GM18870 (cell line): ENCODE measurements around the gene SMG5.
A peak's percentile ranks its signal among the peaks of the same experiment; 100 is the strongest.
"Not testable (repeated sequence)": the region's sequence is repeated elsewhere in the genome, so short reads cannot be mapped to it uniquely, and the experiment has no call there.

Experiments
- ATAC-seq: cut with Tn5 transposase; IDR thresholded peaks from one replicate; pipeline ENCODE4 v1.9.1; 2021; ENCODE audit warnings: moderate library complexity; ENCODE audit not compliant: unreplicated experiment

SMG5 gene

GRCh38 chr1:156216361-156217086 is 66.1 kb downstream of the SMG5 start:
- ATAC-seq: not testable (repeated sequence)

GRCh38 chr1:156214024-156214748 is 68.4 kb downstream of the SMG5 start:
- ATAC-seq: no peak

- ATAC-seq: no peak
These were observed 69.0 kb downstream of the SMG5 start for GRCh38 chr1:156213644-156213966.

GRCh38 chr1:156212833-156213643 is 69.6 kb downstream of the SMG5 start, which contains the start of gene PMF1:
PMF1 (plus strand) TSS chr1:156213007; CDS start chr1:156213016, 9 bp downstream.
- peak; percentile 66 for ATAC-seq

- no peak for ATAC-seq
These were observed 70.5 kb downstream of the SMG5 start for GRCh38 chr1:156212130-156212529.

- no peak for ATAC-seq
These were observed 71.4 kb downstream of the SMG5 start for GRCh38 chr1:156211243-156211642.

- ATAC-seq: no peak
These were observed 77.9 kb downstream of the SMG5 start for GRCh38 chr1:156204686-156205085.

GRCh38 chr1:156203331-156203730 is 79.3 kb downstream of the SMG5 start:
- ATAC-seq: no peak

GRCh38 chr1:156200044-156200443 is 82.6 kb downstream of the SMG5 start:
- no peak for ATAC-seq
